ENCODE results near the gene TMEM38B. TPM values are rescaled to one million over a fixed set of nuclear protein-coding genes. Genes with fewer than 3 reads are reported as not detected.
"Not testable (repeated sequence)": the region's sequence is repeated elsewhere in the genome, so short reads cannot be mapped to it uniquely, and the experiment has no call there.

The TMEM38B gene
- total RNA-seq, 1 donor from 2014 or later: 13.8 TPM

- DNase-seq (ENCODE audit: low spot score): no peak
- Mint-ChIP-seq H3K27ac (no peak overlapping the region), H3K4me3 (no peak overlapping the region), H3K9me3 (no peaks in the 10 kb centered on the region), H3K36me3 (ENCODE audit: low read depth) (no peaks in the 10 kb centered on the region), H3K4me1 (ENCODE audit: low read depth) (peaks cover 13% of the 10 kb centered on the region), H3K27me3 (ENCODE audit: insufficient read depth) (no peaks in the 10 kb centered on the region)
- intact Hi-C loops (cut with micrococcal nuclease): no loop called here
Measured at GRCh38 chr9:105711867-105712266, 17.5 kb downstream of the TMEM38B start.

- Mint-ChIP-seq H3K9me3 (no peaks in the 10 kb centered on the region), H3K27ac (no peak overlapping the region), H3K36me3 (ENCODE audit: low read depth) (no peaks in the 10 kb centered on the region), H3K4me3 (no peak overlapping the region), H3K4me1 (ENCODE audit: low read depth) (peaks cover 13% of the 10 kb centered on the region), H3K27me3 (ENCODE audit: insufficient read depth) (no peaks in the 10 kb centered on the region)
- intact Hi-C loops (cut with micrococcal nuclease): no loop called here
- DNase-seq (ENCODE audit: low spot score): no peak
Measured at GRCh38 chr9:105712297-105712696, 18.0 kb downstream of the TMEM38B start.

- DNase-seq (ENCODE audit: low spot score): no peak
- H3K4me1 Mint-ChIP-seq (ENCODE audit: low read depth): peaks cover 11% of the 10 kb centered on the region
- H3K27ac Mint-ChIP-seq: no peak overlapping the region
- intact Hi-C loops (cut with micrococcal nuclease): no loop called here
- no peaks in the 10 kb centered on the region for H3K9me3 Mint-ChIP-seq
- H3K4me3 Mint-ChIP-seq: no peak overlapping the region
- no peaks in the 10 kb centered on the region for H3K27me3 Mint-ChIP-seq (ENCODE audit: insufficient read depth)
- H3K36me3 Mint-ChIP-seq (ENCODE audit: low read depth): no peaks in the 10 kb centered on the region
Measured at GRCh38 chr9:105712773-105713172, 18.4 kb downstream of the TMEM38B start.

- H3K4me1 Mint-ChIP-seq (ENCODE audit: low read depth): peaks cover 5% of the 10 kb centered on the region
- intact Hi-C loops (cut with micrococcal nuclease): no loop called here
- H3K27me3 Mint-ChIP-seq (ENCODE audit: insufficient read depth): no peaks in the 10 kb centered on the region
- H3K27ac Mint-ChIP-seq: no peak overlapping the region
- H3K9me3 Mint-ChIP-seq: no peaks in the 10 kb centered on the region
- no peaks in the 10 kb centered on the region for H3K36me3 Mint-ChIP-seq (ENCODE audit: low read depth)
- H3K4me3 Mint-ChIP-seq: no peak overlapping the region
- DNase-seq (ENCODE audit: low spot score): no peak
Measured at GRCh38 chr9:105713260-105714019, 19.1 kb downstream of the TMEM38B start.

- no peaks in the 10 kb centered on the region for H3K4me1 Mint-ChIP-seq (ENCODE audit: low read depth)
- H3K9me3 Mint-ChIP-seq: no peaks in the 10 kb centered on the region
- H3K4me3 Mint-ChIP-seq: no peak overlapping the region
- H3K27me3 Mint-ChIP-seq (ENCODE audit: insufficient read depth): no peaks in the 10 kb centered on the region
- intact Hi-C loops (cut with micrococcal nuclease): no loop called here
- H3K36me3 Mint-ChIP-seq (ENCODE audit: low read depth): no peaks in the 10 kb centered on the region
- no peak overlapping the region for H3K27ac Mint-ChIP-seq
- DNase-seq (ENCODE audit: low spot score): no peak
Measured at GRCh38 chr9:105714020-105714331, 19.6 kb downstream of the TMEM38B start.

GRCh38 chr9:105716146-105716545 lies 21.8 kb downstream of the TMEM38B start:
- Mint-ChIP-seq H3K4me3 (no peak overlapping the region), H3K9me3 (no peaks in the 10 kb centered on the region), H3K27ac (no peak overlapping the region), H3K4me1 (ENCODE audit: low read depth) (no peaks in the 10 kb centered on the region), H3K27me3 (ENCODE audit: insufficient read depth) (no peaks in the 10 kb centered on the region), H3K36me3 (ENCODE audit: low read depth) (no peaks in the 10 kb centered on the region)
- DNase-seq (ENCODE audit: low spot score): no peak
- intact Hi-C loops (cut with micrococcal nuclease): no loop called here

- intact Hi-C loops (cut with micrococcal nuclease): no loop called here
Measured at GRCh38 chr9:105722099-105722498, 27.8 kb downstream of the TMEM38B start.

GRCh38 chr9:105725370-105725769 lies 31.0 kb downstream of the TMEM38B start:
- no peak overlapping the region for H3K27ac Mint-ChIP-seq
- H3K27me3 Mint-ChIP-seq (ENCODE audit: insufficient read depth): no peaks in the 10 kb centered on the region
- peaks cover 5% of the 10 kb centered on the region for H3K36me3 Mint-ChIP-seq (ENCODE audit: low read depth)
- no peaks in the 10 kb centered on the region for H3K4me1 Mint-ChIP-seq (ENCODE audit: low read depth)
- no peak for DNase-seq (ENCODE audit: low spot score)
- H3K9me3 Mint-ChIP-seq: no peaks in the 10 kb centered on the region
- intact Hi-C loops (cut with micrococcal nuclease): no loop called here
- no peak overlapping the region for H3K4me3 Mint-ChIP-seq

More at GRCh38 chr9:105722099-105722498, 27.8 kb downstream of the TMEM38B start:
- Mint-ChIP-seq H3K36me3 (ENCODE audit: low read depth) (no peaks in the 10 kb centered on the region), H3K4me1 (ENCODE audit: low read depth) (no peaks in the 10 kb centered on the region), H3K27me3 (ENCODE audit: insufficient read depth) (no peaks in the 10 kb centered on the region), H3K4me3 (no peak overlapping the region), H3K9me3 (no peaks in the 10 kb centered on the region), H3K27ac (no peak overlapping the region)
- no peak for DNase-seq (ENCODE audit: low spot score)

- DNase-seq (ENCODE audit: low spot score); intact Hi-C loops (cut with micrococcal nuclease); H3K9me3 Mint-ChIP-seq; H3K36me3 Mint-ChIP-seq (ENCODE audit: low read depth); H3K4me3 Mint-ChIP-seq; H3K27me3 Mint-ChIP-seq (ENCODE audit: insufficient read depth); H3K4me1 Mint-ChIP-seq (ENCODE audit: low read depth); H3K27ac Mint-ChIP-seq: not testable (repeated sequence)
Measured at GRCh38 chr9:105728230-105728629, 33.9 kb downstream of the TMEM38B start.

- H3K4me1 Mint-ChIP-seq (ENCODE audit: low read depth); H3K27ac Mint-ChIP-seq; DNase-seq (ENCODE audit: low spot score); H3K36me3 Mint-ChIP-seq (ENCODE audit: low read depth); H3K27me3 Mint-ChIP-seq (ENCODE audit: insufficient read depth); H3K4me3 Mint-ChIP-seq; intact Hi-C loops (cut with micrococcal nuclease): not testable (repeated sequence)
- peaks cover 27% of the 10 kb centered on the region for H3K9me3 Mint-ChIP-seq
Measured at GRCh38 chr9:105731420-105731819, 37.1 kb downstream of the TMEM38B start.

GRCh38 chr9:105735366-105735765 lies 41.0 kb downstream of the TMEM38B start:
- Mint-ChIP-seq H3K27me3 (ENCODE audit: insufficient read depth) (no peaks in the 10 kb centered on the region), H3K36me3 (ENCODE audit: low read depth) (peaks cover 6% of the 10 kb centered on the region), H3K4me1 (ENCODE audit: low read depth) (no peaks in the 10 kb centered on the region)

GRCh38 chr9:105737205-105737604 lies 42.9 kb downstream of the TMEM38B start:
- no peak overlapping the region for H3K4me3 Mint-ChIP-seq
- no peak for DNase-seq (ENCODE audit: low spot score)
- H3K4me1 Mint-ChIP-seq (ENCODE audit: low read depth): no peaks in the 10 kb centered on the region
- H3K27ac Mint-ChIP-seq: no peak overlapping the region
- no peaks in the 10 kb centered on the region for H3K27me3 Mint-ChIP-seq (ENCODE audit: insufficient read depth)
- intact Hi-C loops (cut with micrococcal nuclease): no loop called here
- peaks cover 6% of the 10 kb centered on the region for H3K36me3 Mint-ChIP-seq (ENCODE audit: low read depth)
- H3K9me3 Mint-ChIP-seq: peaks cover 33% of the 10 kb centered on the region

More at GRCh38 chr9:105735366-105735765, 41.0 kb downstream of the TMEM38B start:
- Mint-ChIP-seq H3K9me3 (peaks cover 33% of the 10 kb centered on the region), H3K27ac (no peak overlapping the region), H3K4me3 (no peak overlapping the region)
- no peak for DNase-seq (ENCODE audit: low spot score)
- intact Hi-C loops (cut with micrococcal nuclease): no loop called here

- Mint-ChIP-seq H3K9me3 (no peaks in the 10 kb centered on the region), H3K27ac (no peak overlapping the region), H3K4me1 (ENCODE audit: low read depth) (no peaks in the 10 kb centered on the region), H3K36me3 (ENCODE audit: low read depth) (no peaks in the 10 kb centered on the region), H3K4me3 (no peak overlapping the region), H3K27me3 (ENCODE audit: insufficient read depth) (no peaks in the 10 kb centered on the region)
- no peak for DNase-seq (ENCODE audit: low spot score)
- intact Hi-C loops (cut with micrococcal nuclease): no loop called here
Measured at GRCh38 chr9:105742088-105742487, 47.7 kb downstream of the TMEM38B start.

- H3K36me3 Mint-ChIP-seq (ENCODE audit: low read depth); H3K27me3 Mint-ChIP-seq (ENCODE audit: insufficient read depth); H3K27ac Mint-ChIP-seq; DNase-seq (ENCODE audit: low spot score); H3K4me1 Mint-ChIP-seq (ENCODE audit: low read depth); H3K4me3 Mint-ChIP-seq; intact Hi-C loops (cut with micrococcal nuclease): not testable (repeated sequence)
- H3K9me3 Mint-ChIP-seq: peaks cover 22% of the 10 kb centered on the region
Measured at GRCh38 chr9:105747325-105747724, 53.0 kb downstream of the TMEM38B start.
